Karpas-422 (cell line): Measurements from ENCODE around the gene FARS2. TPM values are rescaled to one million over a fixed set of nuclear protein-coding genes. Genes with fewer than 3 reads are reported as not detected.

Experiments used
- DNase-seq: peaks from one replicate; pipeline ENCODE4 v3.0.0-alpha.2; 2015
- H2AFZ ChIP-seq: fragments of 200-600 bp; sonication (generic); 2 replicates; pipeline ENCODE4 v1.6.1; 2014; ENCODE audit warnings: antibody characterized with exemption, low read length, mixed read lengths
- H3K27ac ChIP-seq: fragments of 200-600 bp; sonication (generic); 2 replicates; pipeline ENCODE4 v1.5.1; 2014; ENCODE audit warnings: mild to moderate bottlenecking, low read length, moderate library complexity
- H3K27me3 ChIP-seq: fragments of 200-600 bp; sonication (generic); 2 replicates; pipeline ENCODE4 v1.6.1; 2014; ENCODE audit warnings: low read length, mixed read lengths
- H3K36me3 ChIP-seq: fragments of 200-600 bp; sonication (generic); 2 replicates; pipeline ENCODE4 v1.6.1; 2014; ENCODE audit warnings: low read length, mixed read lengths; ENCODE audit not compliant: insufficient read depth
- H3K4me1 ChIP-seq: fragments of 200-600 bp; sonication (generic); 2 replicates; pipeline ENCODE4 v1.6.1; 2014; ENCODE audit warnings: mild to moderate bottlenecking, low read length, mixed read lengths
- H3K4me2 ChIP-seq: fragments of 200-600 bp; sonication (generic); 2 replicates; pipeline ENCODE4 v1.6.1; 2014; ENCODE audit warnings: low read length, low read depth, mild to moderate bottlenecking; ENCODE audit not compliant: poor library complexity, severe bottlenecking
- H3K4me3 ChIP-seq: fragments of 200-600 bp; sonication (generic); 2 replicates; pipeline ENCODE4 v1.5.1; 2014; ENCODE audit warnings: mild to moderate bottlenecking, antibody characterized with exemption, low read length, mixed read lengths
- H3K79me2 ChIP-seq: fragments of 200-600 bp; sonication (generic); 2 replicates; pipeline ENCODE4 v1.6.1; 2014; ENCODE audit warnings: mild to moderate bottlenecking, low read length, mixed read lengths
- H3K9ac ChIP-seq: fragments of 200-600 bp; sonication (generic); 2 replicates; pipeline ENCODE4 v1.6.0; 2014; ENCODE audit warnings: low read length
- H3K9me2 ChIP-seq: fragments of 200-600 bp; sonication (generic), shearing (Covaris generic); replicated peaks from 2 replicates; pipeline ENCODE4 v1.6.0; 2014; ENCODE audit warnings: mild to moderate bottlenecking, low read length, moderate library complexity; ENCODE audit not compliant: insufficient read depth
- H3K9me3 ChIP-seq: fragments of 300-700, 200-600 bp; sonication (generic); 2 replicates; pipeline ENCODE4 v1.6.1; 2014; ENCODE audit warnings: low read length, mixed read lengths
- H4K20me1 ChIP-seq: fragments of 200-600 bp; sonication (generic); 2 replicates; pipeline ENCODE4 v1.6.1; 2014; ENCODE audit warnings: mild to moderate bottlenecking, antibody characterized with exemption, low read length, low read depth; ENCODE audit not compliant: insufficient read depth
- total RNA-seq: library from RNA; depleted of rRNA; stranded (reverse); fragments of >200 nt; shearing (Covaris generic); gene quantifications from 2 replicates; pipeline ENCODE4 v1.2.3, GENCODE V29; 2014; ENCODE audit warnings: low replicate concordance

Gene FARS2
- total RNA-seq, 1 experiment from 2014 or later = 9.0 TPM

DNA sequence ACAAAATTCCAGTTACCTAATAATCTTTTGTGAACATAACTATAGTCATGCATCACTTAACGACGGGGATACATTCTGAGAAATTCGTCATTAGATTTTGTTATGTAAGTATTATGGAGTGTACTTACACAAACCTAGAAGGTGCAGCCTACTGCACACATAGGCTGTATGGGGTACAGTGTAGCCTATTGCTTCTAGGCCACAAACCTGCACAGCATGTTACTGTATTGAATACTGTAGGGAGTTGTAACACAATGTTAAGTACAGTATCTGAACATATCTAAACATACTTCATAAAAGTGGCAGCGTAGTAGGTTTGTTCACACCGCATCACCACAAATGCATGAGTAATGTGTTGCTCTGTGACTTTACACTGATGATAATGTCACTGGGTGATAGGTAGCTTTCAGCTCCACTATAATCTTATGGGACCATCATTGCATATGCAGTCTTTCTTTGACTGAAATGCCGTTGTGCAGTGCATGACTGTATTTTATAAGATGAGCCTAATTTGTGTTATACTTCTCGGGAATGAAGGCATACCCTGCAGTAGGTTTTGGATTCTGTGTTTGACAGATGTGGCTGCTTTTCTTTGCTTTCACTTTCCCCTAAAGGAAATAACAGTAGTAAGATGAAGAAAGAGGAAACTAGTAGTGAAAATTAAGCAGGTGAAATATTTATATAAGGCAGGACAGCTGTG, 365.6 kb downstream of the FARS2 start:
- DNase-seq = peak; percentile 48
- Histone ChIP-seq H3K27ac (peak overlapping the region; percentile 59), H2AFZ (no peak overlapping the region)

GRCh38 chr6:5630636-5631035, 369.3 kb downstream of the FARS2 start:
- no peaks in the 10 kb centered on the region for H3K79me2 ChIP-seq
- no peaks in the 10 kb centered on the region for H3K27me3 ChIP-seq
- H4K20me1 ChIP-seq = no peaks in the 10 kb centered on the region
- peak overlapping the region; percentile 60 for H3K4me3 ChIP-seq
- no peaks in the 10 kb centered on the region for H3K36me3 ChIP-seq
- H3K9me2 ChIP-seq = no peaks in the 10 kb centered on the region
- peak overlapping the region; percentile 82 for H3K27ac ChIP-seq
- no peaks in the 10 kb centered on the region for H3K9me3 ChIP-seq
- DNase-seq = peak; percentile 89
- peaks cover 95% of the 10 kb centered on the region for H3K4me1 ChIP-seq
- no peak overlapping the region for H2AFZ ChIP-seq
- peak overlapping the region; percentile 76 for H3K4me2 ChIP-seq
- H3K9ac ChIP-seq = peak overlapping the region; percentile 50

More for the DNA sequence above, 365.6 kb downstream of the FARS2 start:
- no peaks in the 10 kb centered on the region for H3K27me3 ChIP-seq
- no peak overlapping the region for H3K9ac ChIP-seq
- peak overlapping the region; percentile 53 for H3K4me2 ChIP-seq
- no peaks in the 10 kb centered on the region for H3K9me3 ChIP-seq
- peak overlapping the region; percentile 32; the same call in 1 of the 2 replicates for H3K4me3 ChIP-seq
- H3K9me2 ChIP-seq = no peaks in the 10 kb centered on the region
- H3K79me2 ChIP-seq = no peaks in the 10 kb centered on the region
- H4K20me1 ChIP-seq = no peaks in the 10 kb centered on the region
- H3K36me3 ChIP-seq = no peaks in the 10 kb centered on the region
- H3K4me1 ChIP-seq = peaks cover 59% of the 10 kb centered on the region

DNA sequence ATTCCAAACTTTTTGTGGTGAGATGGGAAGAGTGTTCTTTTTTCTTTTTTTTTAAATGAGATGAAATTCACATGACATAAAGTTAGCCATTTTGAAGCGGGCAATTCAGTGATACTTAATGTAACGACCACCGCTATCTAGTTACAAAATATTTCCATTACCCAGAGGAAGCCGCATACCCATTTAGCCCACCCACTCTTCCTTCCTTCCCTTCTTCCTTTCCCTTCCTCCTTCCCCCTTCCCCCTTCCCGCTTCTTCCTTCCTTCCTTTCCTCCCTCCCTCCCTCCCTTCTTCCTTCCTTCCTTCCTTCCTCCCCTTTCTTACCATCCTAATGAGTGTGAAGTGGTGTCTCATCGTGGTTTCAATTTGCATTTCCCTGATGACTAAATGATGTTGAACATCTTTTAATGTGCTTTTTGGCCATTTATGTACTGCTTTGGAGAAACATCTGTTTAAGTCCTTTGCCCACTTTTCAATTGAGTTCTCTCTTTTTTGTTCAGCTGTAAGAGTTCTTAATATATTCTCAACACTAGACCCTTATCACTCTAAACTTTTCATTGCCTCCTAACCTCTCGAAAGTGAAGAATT, 371.1 kb downstream of the FARS2 start:
- Histone ChIP-seq H3K27ac (peak overlapping the region; percentile 82), H3K9ac (peak overlapping the region; percentile 50; the same call in 1 of the 2 replicates), H2AFZ (no peak overlapping the region), H3K27me3 (no peaks in the 10 kb centered on the region), H4K20me1 (no peaks in the 10 kb centered on the region), H3K4me2 (peak overlapping the region; percentile 76), H3K9me3 (no peaks in the 10 kb centered on the region), H3K9me2 (no peaks in the 10 kb centered on the region), H3K36me3 (no peaks in the 10 kb centered on the region), H3K79me2 (no peaks in the 10 kb centered on the region), H3K4me1 (peaks cover 98% of the 10 kb centered on the region), H3K4me3 (peak overlapping the region; percentile 60)
- DNase-seq = peak; percentile 70

GRCh38 chr6:5634525-5634924, 373.2 kb downstream of the FARS2 start:
- Histone ChIP-seq H3K4me2 (peak overlapping the region; percentile 9), H3K36me3 (no peaks in the 10 kb centered on the region)
- DNase-seq = peak; percentile 51

GRCh38 chr6:5636210-5637030, 375.1 kb downstream of the FARS2 start:
- H3K9me2 ChIP-seq = no peaks in the 10 kb centered on the region
- H3K27ac ChIP-seq = peak overlapping the region; percentile 68
- no peaks in the 10 kb centered on the region for H3K79me2 ChIP-seq
- H3K4me2 ChIP-seq = peak overlapping the region; percentile 53
- H4K20me1 ChIP-seq = no peaks in the 10 kb centered on the region
- H3K4me3 ChIP-seq = peak overlapping the region; percentile 1; the same call in 1 of the 2 replicates
- peaks cover 59% of the 10 kb centered on the region for H3K4me1 ChIP-seq
- no peaks in the 10 kb centered on the region for H3K9me3 ChIP-seq
- no peaks in the 10 kb centered on the region for H3K36me3 ChIP-seq
- H3K27me3 ChIP-seq = no peaks in the 10 kb centered on the region
- peak; percentile 79 for DNase-seq
- peak overlapping the region; percentile 37 for H3K9ac ChIP-seq
- no peak overlapping the region for H2AFZ ChIP-seq

More at GRCh38 chr6:5634525-5634924, 373.2 kb downstream of the FARS2 start:
- H4K20me1 ChIP-seq = no peaks in the 10 kb centered on the region
- no peaks in the 10 kb centered on the region for H3K27me3 ChIP-seq
- H3K27ac ChIP-seq = peak overlapping the region; percentile 45; the same call in 1 of the 2 replicates
- no peaks in the 10 kb centered on the region for H3K9me3 ChIP-seq
- peaks cover 78% of the 10 kb centered on the region for H3K4me1 ChIP-seq
- H2AFZ ChIP-seq = no peak overlapping the region
- no peaks in the 10 kb centered on the region for H3K9me2 ChIP-seq
- no peak overlapping the region for H3K4me3 ChIP-seq
- H3K79me2 ChIP-seq = no peaks in the 10 kb centered on the region
- H3K9ac ChIP-seq = no peak overlapping the region

DNA sequence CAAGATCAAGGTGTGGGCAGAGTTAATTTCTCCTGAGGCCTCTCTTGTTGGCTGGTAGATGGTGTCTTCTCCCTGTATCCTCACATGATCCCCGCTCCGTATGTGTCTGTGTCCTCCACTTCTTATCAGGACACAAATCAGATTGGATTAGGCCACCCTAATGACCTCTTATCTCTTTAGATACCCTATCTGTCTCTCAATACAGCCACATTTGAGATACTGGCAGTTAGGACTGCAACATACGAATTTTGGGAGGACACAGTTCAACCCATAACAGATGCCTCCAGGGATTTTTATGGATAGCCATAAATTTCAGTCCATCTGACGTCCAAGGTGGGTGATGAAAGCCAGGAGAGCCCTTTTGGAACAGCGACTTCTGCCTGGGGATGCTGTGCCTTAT, 376.4 kb downstream of the FARS2 start:
- H3K27me3 ChIP-seq = no peaks in the 10 kb centered on the region
- no peak overlapping the region for H3K27ac ChIP-seq
- H3K4me2 ChIP-seq = no peak overlapping the region

DNA sequence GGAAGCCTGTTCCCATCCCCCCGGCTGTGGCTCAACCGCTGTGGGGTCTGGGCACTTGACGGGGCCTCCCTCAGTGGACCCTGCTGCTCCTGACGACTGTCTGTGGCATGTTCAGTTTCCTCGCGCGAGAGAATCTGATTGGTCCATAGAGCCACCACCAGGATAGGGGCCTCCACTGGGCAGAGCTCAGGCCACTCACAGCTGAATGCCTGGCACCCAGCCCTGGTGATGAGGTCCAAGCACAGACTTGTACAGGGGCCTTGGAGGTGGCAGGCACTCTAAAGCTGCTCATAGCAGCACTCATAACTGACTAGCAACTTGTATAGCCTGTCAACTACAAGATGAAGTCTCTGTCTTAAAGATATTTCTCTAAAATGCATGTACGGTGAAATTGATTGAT, 377.4 kb downstream of the FARS2 start:
- Histone ChIP-seq H2AFZ (no peak overlapping the region), H3K4me2 (no peak overlapping the region), H3K9me3 (no peaks in the 10 kb centered on the region), H4K20me1 (no peaks in the 10 kb centered on the region), H3K9ac (no peak overlapping the region), H3K4me3 (no peak overlapping the region), H3K36me3 (no peaks in the 10 kb centered on the region), H3K27ac (no peak overlapping the region), H3K4me1 (peaks cover 38% of the 10 kb centered on the region), H3K27me3 (no peaks in the 10 kb centered on the region), H3K9me2 (no peaks in the 10 kb centered on the region), H3K79me2 (no peaks in the 10 kb centered on the region)
- DNase-seq = no peak

More for the DNA sequence above, 376.4 kb downstream of the FARS2 start:
- Histone ChIP-seq H2AFZ (no peak overlapping the region), H3K79me2 (no peaks in the 10 kb centered on the region), H3K9ac (no peak overlapping the region), H3K9me2 (no peaks in the 10 kb centered on the region), H3K9me3 (no peaks in the 10 kb centered on the region), H3K36me3 (no peaks in the 10 kb centered on the region), H3K4me3 (no peak overlapping the region), H4K20me1 (no peaks in the 10 kb centered on the region), H3K4me1 (peaks cover 46% of the 10 kb centered on the region)
- DNase-seq = no peak

DNA sequence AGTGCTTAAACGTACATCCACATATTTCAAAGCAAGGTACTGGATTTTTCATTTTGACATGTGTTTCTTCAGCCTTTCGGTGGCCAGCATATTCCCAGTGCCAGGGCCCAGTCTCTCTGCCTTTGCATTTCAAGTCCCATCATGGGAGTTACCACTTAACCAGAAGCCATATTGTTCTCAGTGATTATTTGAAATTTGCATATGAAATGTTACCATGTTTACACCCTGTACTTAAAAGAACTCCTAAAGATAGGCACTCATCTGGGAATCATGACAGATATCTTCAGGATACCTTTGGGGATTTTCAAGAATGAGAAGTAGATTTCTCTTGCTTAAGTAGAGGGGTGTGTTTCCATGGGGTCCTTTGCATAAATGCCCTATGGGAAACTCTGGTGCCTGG, 377.9 kb downstream of the FARS2 start:
- Histone ChIP-seq H3K9ac (no peak overlapping the region), H3K36me3 (no peaks in the 10 kb centered on the region), H2AFZ (no peak overlapping the region), H4K20me1 (no peaks in the 10 kb centered on the region), H3K4me2 (no peak overlapping the region), H3K4me1 (peaks cover 32% of the 10 kb centered on the region), H3K9me3 (no peaks in the 10 kb centered on the region), H3K4me3 (no peak overlapping the region), H3K9me2 (no peaks in the 10 kb centered on the region), H3K27ac (no peak overlapping the region), H3K27me3 (no peaks in the 10 kb centered on the region), H3K79me2 (no peaks in the 10 kb centered on the region)
- DNase-seq = no peak
